Panc1 (cell line): ENCODE measurements around the gene ZBP1.

Experiments used
- POLR2AphosphoS5 ChIP-seq: IDR thresholded peaks from 2 replicates; pipeline ENCODE4 v1.6.1; 2012; ENCODE audit warnings: mild to moderate bottlenecking, low read depth, low read length, moderate library complexity
- REST ChIP-seq, 2 experiments: IDR thresholded peaks; 2 replicates each; pipeline ENCODE4 v1.6.1; 2011 to 2012; ENCODE audit warnings: low read depth in 2 of 2, control low read depth in 1 of 2, low read length in 1 of 2, mild to moderate bottlenecking in 1 of 2, moderate library complexity in 1 of 2; ENCODE audit not compliant: insufficient read depth in 1 of 2
- SIN3A ChIP-seq: IDR thresholded peaks from 2 replicates; pipeline ENCODE4 v1.6.1; 2012; ENCODE audit warnings: low read depth, mild to moderate bottlenecking, low read length, moderate library complexity, borderline replicate concordance; ENCODE audit not compliant: insufficient read depth
- TCF7L2 ChIP-seq: IDR thresholded peaks from 2 replicates; pipeline ENCODE4 v1.6.1; 2011; ENCODE audit warnings: mild to moderate bottlenecking, low read depth, low read length, inconsistent platforms
- TF ChIP-seq, protein P1 (sequence below): fragments of 450-650 bp; IDR thresholded peaks from 2 replicates; pipeline ENCODE4 v1.5.1; 2017; ENCODE audit warnings: mild to moderate bottlenecking

DNA sequence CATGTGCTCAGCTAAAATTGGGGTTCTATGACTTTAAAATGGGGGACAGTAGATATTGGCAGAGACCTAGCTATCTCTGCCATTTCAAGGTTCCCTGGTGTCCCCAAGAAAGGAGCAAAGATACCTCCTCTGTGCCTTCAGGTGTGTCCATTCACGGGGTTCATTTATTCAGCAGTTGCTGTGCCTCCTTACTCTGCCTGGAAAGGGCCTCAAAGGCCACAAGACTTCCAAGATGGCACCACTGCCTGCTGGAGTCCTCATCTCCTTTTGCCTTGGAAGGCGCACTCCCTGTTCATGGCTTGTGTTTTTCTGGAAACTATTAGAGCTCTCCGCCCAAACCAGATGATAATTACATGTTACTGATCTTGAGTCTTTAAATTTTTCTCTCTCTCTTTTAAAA lies 3.9 kb upstream of the ZBP1 start:
- TF ChIP-seq, protein P1, sequence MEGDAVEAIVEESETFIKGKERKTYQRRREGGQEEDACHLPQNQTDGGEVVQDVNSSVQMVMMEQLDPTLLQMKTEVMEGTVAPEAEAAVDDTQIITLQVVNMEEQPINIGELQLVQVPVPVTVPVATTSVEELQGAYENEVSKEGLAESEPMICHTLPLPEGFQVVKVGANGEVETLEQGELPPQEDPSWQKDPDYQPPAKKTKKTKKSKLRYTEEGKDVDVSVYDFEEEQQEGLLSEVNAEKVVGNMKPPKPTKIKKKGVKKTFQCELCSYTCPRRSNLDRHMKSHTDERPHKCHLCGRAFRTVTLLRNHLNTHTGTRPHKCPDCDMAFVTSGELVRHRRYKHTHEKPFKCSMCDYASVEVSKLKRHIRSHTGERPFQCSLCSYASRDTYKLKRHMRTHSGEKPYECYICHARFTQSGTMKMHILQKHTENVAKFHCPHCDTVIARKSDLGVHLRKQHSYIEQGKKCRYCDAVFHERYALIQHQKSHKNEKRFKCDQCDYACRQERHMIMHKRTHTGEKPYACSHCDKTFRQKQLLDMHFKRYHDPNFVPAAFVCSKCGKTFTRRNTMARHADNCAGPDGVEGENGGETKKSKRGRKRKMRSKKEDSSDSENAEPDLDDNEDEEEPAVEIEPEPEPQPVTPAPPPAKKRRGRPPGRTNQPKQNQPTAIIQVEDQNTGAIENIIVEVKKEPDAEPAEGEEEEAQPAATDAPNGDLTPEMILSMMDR = no peak
- TF ChIP-seq TCF7L2 (no peak), POLR2AphosphoS5 (no peak), REST (IDR thresholded peaks at IDR 0.05; ENCODE audit: insufficient read depth in 1 of 2, low read depth in 2 of 2, low read length in 1 of 2) (no peak), SIN3A (no peak)
